PC-3 (cell line): Measurements from ENCODE around the gene ANP32E. TPM values are rescaled to one million over a fixed set of nuclear protein-coding genes. Genes with fewer than 3 reads are reported as not detected.

Experiments
- ATAC-seq: fragments of 200-7000 bp; cut with Tn5 transposase; 2 replicates; pipeline ENCODE4 v1.9.1; 2020; ENCODE audit warnings: mild to moderate bottlenecking, moderate library complexity
- BruUV-seq: library from RNA; stranded (reverse); fragments of 400-500 nt; replicated peaks from 2 replicates; lab custom pipeline; 2021; lab: Mats Ljungman, UMichigan
- CTCF ChIA-PET: fragments of 300-600 bp; sonication (Branson Sonifier 250); formaldehyde crosslinking; loops from one replicate; lab custom pipeline; 2022; ENCODE audit warnings: antibody characterized with exemption; lab: Charles Lee
- POLR2A ChIA-PET: fragments of 300-600 bp; sonication (Branson Sonifier 250); formaldehyde crosslinking; loops from one replicate; lab custom pipeline; 2022; ENCODE audit warnings: antibody characterized with exemption; ENCODE audit not compliant: unreplicated experiment; lab: Charles Lee
- DNase-seq: peaks from one replicate; pipeline ENCODE4 v3.0.0-alpha.2; 2015
- H2AFZ ChIP-seq: fragments of 300-600 bp; sonication (generic); 2 replicates; pipeline ENCODE4 v1.6.0; 2016; ENCODE audit warnings: antibody characterized with exemption, low read length
- H3F3A ChIP-seq: fragments of 300-600 bp; sonication (generic); one replicate; pipeline ENCODE4 v1.6.0; 2017; ENCODE audit warnings: antibody characterized with exemption, low read length, control low read depth, mild to moderate bottlenecking; ENCODE audit not compliant: unreplicated experiment
- H3K27ac ChIP-seq: fragments of 300-600 bp; sonication (generic); 2 replicates; pipeline ENCODE4 v1.5.1; 2016; ENCODE audit warnings: mild to moderate bottlenecking, low read length
- H3K27me3 ChIP-seq: fragments of 300-600 bp; sonication (generic); 2 replicates; pipeline ENCODE4 v1.6.1; 2016; ENCODE audit warnings: low read length, mixed read lengths
- H3K36me3 ChIP-seq: fragments of 300-600 bp; sonication (generic); 2 replicates; pipeline ENCODE4 v1.6.1; 2016; ENCODE audit warnings: low read depth, mixed run types, low read length, mixed read lengths
- H3K4me1 ChIP-seq: fragments of 300-600 bp; sonication (generic); 2 replicates; pipeline ENCODE4 v1.5.1; 2016; ENCODE audit warnings: low read length; ENCODE audit not compliant: insufficient read depth
- H3K4me2 ChIP-seq: fragments of 300-600 bp; sonication (generic); 2 replicates; pipeline ENCODE4 v1.6.0; 2016; ENCODE audit warnings: low read length
- H3K4me3 ChIP-seq: fragments of 300-600 bp; sonication (generic); 2 replicates; pipeline ENCODE4 v1.5.1; 2016; ENCODE audit warnings: mild to moderate bottlenecking, low read length, mixed read lengths
- H3K79me2 ChIP-seq: fragments of 300-600 bp; sonication (generic); 2 replicates; pipeline ENCODE4 v1.6.1; 2017; ENCODE audit warnings: low read length, mixed read lengths
- H3K9ac ChIP-seq: fragments of 300-600 bp; sonication (generic); 2 replicates; pipeline ENCODE4 v1.6.0; 2016; ENCODE audit warnings: mild to moderate bottlenecking, low read length
- H3K9me2 ChIP-seq: fragments of 300-600 bp; sonication (generic); replicated peaks from 2 replicates; pipeline ENCODE4 v1.6.1; 2016; ENCODE audit warnings: mixed run types, low read length, mixed read lengths
- H3K9me3 ChIP-seq: fragments of 300-600 bp; sonication (generic); 2 replicates; pipeline ENCODE4 v1.6.1; 2016; ENCODE audit warnings: low read length, mixed read lengths
- H4K20me1 ChIP-seq: fragments of 300-600 bp; sonication (generic); 2 replicates; pipeline ENCODE4 v1.6.1; 2016; ENCODE audit warnings: low read length, mixed read lengths
- EZH2 ChIP-seq: fragments of 300-600 bp; sonication (generic); IDR thresholded peaks from one replicate; pipeline ENCODE4 v1.6.1; 2017; ENCODE audit warnings: antibody characterized with exemption, mild to moderate bottlenecking, low read length; ENCODE audit not compliant: unreplicated experiment
- EZH2phosphoT487 ChIP-seq: fragments of 300-600 bp; sonication (generic); IDR thresholded peaks from 2 replicates; pipeline ENCODE4 v1.6.1; 2018; ENCODE audit warnings: mild to moderate bottlenecking, antibody characterized with exemption, low read length, borderline replicate concordance
- intact Hi-C: fragments of 100-400 bp; cut with micrococcal nuclease; formaldehyde crosslinking; loops from 2 replicates; pipeline ENCODE4 v1.9.0; 2023
- total RNA-seq: library from RNA; depleted of rRNA; stranded (reverse); fragments of >200 nt; gene quantifications from 2 replicates; pipeline ENCODE4 v1.2.3, GENCODE V29; 2014
- TF ChIP-seq, protein P1 (sequence below): fragments of 300-600 bp; sonication (generic); conservative IDR thresholded peaks from 2 replicates; pipeline ENCODE4 v1.5.1; 2017; ENCODE audit warnings: antibody characterized with exemption, low read depth, mild to moderate bottlenecking, low read length

The ANP32E gene
- total RNA-seq, 1 experiment from 2014 or later, result 42.0 TPM

DNA sequence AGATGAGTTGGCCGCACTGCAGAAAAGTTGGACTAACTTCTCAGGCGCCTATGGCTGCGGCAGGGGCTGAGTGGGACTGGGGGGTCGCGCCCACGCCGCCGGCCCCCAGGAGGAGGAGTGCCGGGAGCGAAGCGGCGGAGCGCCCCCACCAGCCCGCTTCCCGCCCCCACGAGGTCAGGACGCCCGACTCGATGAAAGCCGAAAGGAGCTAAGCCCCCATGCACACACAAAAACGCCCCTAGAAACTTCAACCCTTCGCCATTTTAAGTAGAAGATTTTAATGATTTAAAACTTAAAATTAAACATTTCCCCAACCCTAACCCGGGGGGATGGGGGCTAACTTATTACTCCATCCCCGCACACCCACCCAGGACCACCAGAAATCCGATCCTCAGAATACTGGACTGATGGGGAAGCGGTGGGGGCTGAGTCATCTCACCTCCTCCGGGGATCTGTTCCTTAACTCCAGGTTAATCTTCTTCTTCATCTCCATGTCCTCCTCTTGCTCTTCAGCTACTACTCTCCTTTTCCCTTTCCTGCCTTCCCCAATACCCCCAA lies 539 bp downstream of the ANP32E start:
- H3K4me2 ChIP-seq, result peak overlapping the region; percentile 83
- H3K79me2 ChIP-seq, result peaks cover 54% of the 10 kb centered on the region
- intact Hi-C loops, result no loop called here
- peaks cover 22% of the 10 kb centered on the region for H3K4me1 ChIP-seq
- H3K9ac ChIP-seq, result peak overlapping the region; percentile 79
- no peaks in the 10 kb centered on the region for H3K9me2 ChIP-seq
- H4K20me1 ChIP-seq, result peaks cover 4% of the 10 kb centered on the region; the same call in 1 of the 2 replicates
- CTCF ChIA-PET, result no interaction called here
- peak overlapping the region; percentile 36 for H3K27ac ChIP-seq
- DNase-seq (no peak), ATAC-seq (no peak)
- peak overlapping the region; percentile 69 for H2AFZ ChIP-seq
- peaks cover 6% of the 10 kb centered on the region; the same call in 1 of the 2 replicates for H3K36me3 ChIP-seq
- peak overlapping the region; percentile 77 for H3K4me3 ChIP-seq
- H3K9me3 ChIP-seq, result no peaks in the 10 kb centered on the region
- TF ChIP-seq EZH2, result no peak
- TF ChIP-seq EZH2phosphoT487, result no peak
- TF ChIP-seq, protein P1, sequence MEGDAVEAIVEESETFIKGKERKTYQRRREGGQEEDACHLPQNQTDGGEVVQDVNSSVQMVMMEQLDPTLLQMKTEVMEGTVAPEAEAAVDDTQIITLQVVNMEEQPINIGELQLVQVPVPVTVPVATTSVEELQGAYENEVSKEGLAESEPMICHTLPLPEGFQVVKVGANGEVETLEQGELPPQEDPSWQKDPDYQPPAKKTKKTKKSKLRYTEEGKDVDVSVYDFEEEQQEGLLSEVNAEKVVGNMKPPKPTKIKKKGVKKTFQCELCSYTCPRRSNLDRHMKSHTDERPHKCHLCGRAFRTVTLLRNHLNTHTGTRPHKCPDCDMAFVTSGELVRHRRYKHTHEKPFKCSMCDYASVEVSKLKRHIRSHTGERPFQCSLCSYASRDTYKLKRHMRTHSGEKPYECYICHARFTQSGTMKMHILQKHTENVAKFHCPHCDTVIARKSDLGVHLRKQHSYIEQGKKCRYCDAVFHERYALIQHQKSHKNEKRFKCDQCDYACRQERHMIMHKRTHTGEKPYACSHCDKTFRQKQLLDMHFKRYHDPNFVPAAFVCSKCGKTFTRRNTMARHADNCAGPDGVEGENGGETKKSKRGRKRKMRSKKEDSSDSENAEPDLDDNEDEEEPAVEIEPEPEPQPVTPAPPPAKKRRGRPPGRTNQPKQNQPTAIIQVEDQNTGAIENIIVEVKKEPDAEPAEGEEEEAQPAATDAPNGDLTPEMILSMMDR, result no peak; the same call in 1 of the 2 replicates
- no peaks in the 10 kb centered on the region for H3K27me3 ChIP-seq
- POLR2A ChIA-PET, result no interaction called here
- BruUV-seq, result TSS peak; percentile 84
- H3F3A ChIP-seq, result no peaks in the 10 kb centered on the region

- H4K20me1 ChIP-seq, result peaks cover 4% of the 10 kb centered on the region; the same call in 1 of the 2 replicates
- no peaks in the 10 kb centered on the region for H3F3A ChIP-seq
- TF ChIP-seq EZH2, result no peak
- TF ChIP-seq, protein P1, result no peak
- TF ChIP-seq EZH2phosphoT487, result no peak
- ChIA-PET POLR2A (no interaction called here), CTCF (no interaction called here)
- H2AFZ ChIP-seq, result peak overlapping the region; percentile 69
- peak overlapping the region; percentile 77 for H3K4me3 ChIP-seq
- intact Hi-C loops, result loop anchor here (1.0 kb wide), 1 partner anchor 42 kb away; no protein-coding TSS in a partner anchor
- peaks cover 8% of the 10 kb centered on the region; the same call in 1 of the 2 replicates for H3K36me3 ChIP-seq
- H3K9ac ChIP-seq, result peak overlapping the region; percentile 79
- H3K9me3 ChIP-seq, result no peaks in the 10 kb centered on the region
- peaks cover 22% of the 10 kb centered on the region for H3K4me1 ChIP-seq
- ATAC-seq (peak; percentile 43), DNase-seq (peak; percentile 69)
- H3K9me2 ChIP-seq, result no peaks in the 10 kb centered on the region
- H3K27ac ChIP-seq, result peak overlapping the region; percentile 36
- peak overlapping the region; percentile 83 for H3K4me2 ChIP-seq
- peaks cover 60% of the 10 kb centered on the region for H3K79me2 ChIP-seq
- H3K27me3 ChIP-seq, result no peaks in the 10 kb centered on the region
- TSS peak; percentile 87 for BruUV-seq
These were observed 1.2 kb downstream of the ANP32E start for GRCh38 chr1:150234566-150235293.

- Histone ChIP-seq H3K27ac (peak overlapping the region; percentile 36), H3K4me3 (peak overlapping the region; percentile 77), H3K79me2 (peaks cover 60% of the 10 kb centered on the region), H3K9me3 (no peaks in the 10 kb centered on the region), H3K9me2 (no peaks in the 10 kb centered on the region), H3F3A (no peaks in the 10 kb centered on the region), H4K20me1 (peaks cover 4% of the 10 kb centered on the region; the same call in 1 of the 2 replicates), H2AFZ (peak overlapping the region; percentile 69), H3K4me1 (peaks cover 22% of the 10 kb centered on the region), H3K4me2 (peak overlapping the region; percentile 83), H3K9ac (peak overlapping the region; percentile 79), H3K36me3 (peaks cover 10% of the 10 kb centered on the region; the same call in 1 of the 2 replicates), H3K27me3 (no peaks in the 10 kb centered on the region)
- ChIA-PET POLR2A (interaction anchor here (0.6 kb wide), 1 partner anchor 555 kb away, joined by 4 read pairs; no protein-coding TSS in a partner anchor), CTCF (no interaction called here)
- BruUV-seq, result no TSS peak
- intact Hi-C loops, result loop anchor here (1.0 kb wide), 1 partner anchor 42 kb away; no protein-coding TSS in a partner anchor
- no peak for ATAC-seq
- no peak for TF ChIP-seq EZH2phosphoT487
- TF ChIP-seq, protein P1, result no peak
- no peak for TF ChIP-seq EZH2
- DNase-seq, result no peak
These were observed 1.7 kb downstream of the ANP32E start for GRCh38 chr1:150234309-150234565.
